GM12801 (cell line): ENCODE measurements around the gene TNNT2.

Source experiments
- TF ChIP-seq, protein P1 (sequence below): IDR thresholded peaks from one replicate; pipeline ENCODE4 v1.5.1; 2011; ENCODE audit warnings: control low read depth; ENCODE audit not compliant: insufficient read length; ENCODE audit errors: extremely low read depth

TNNT2 gene

GRCh38 chr1:201408834-201409200, 31.3 kb upstream of the TNNT2 start:
- TF ChIP-seq, protein P1, sequence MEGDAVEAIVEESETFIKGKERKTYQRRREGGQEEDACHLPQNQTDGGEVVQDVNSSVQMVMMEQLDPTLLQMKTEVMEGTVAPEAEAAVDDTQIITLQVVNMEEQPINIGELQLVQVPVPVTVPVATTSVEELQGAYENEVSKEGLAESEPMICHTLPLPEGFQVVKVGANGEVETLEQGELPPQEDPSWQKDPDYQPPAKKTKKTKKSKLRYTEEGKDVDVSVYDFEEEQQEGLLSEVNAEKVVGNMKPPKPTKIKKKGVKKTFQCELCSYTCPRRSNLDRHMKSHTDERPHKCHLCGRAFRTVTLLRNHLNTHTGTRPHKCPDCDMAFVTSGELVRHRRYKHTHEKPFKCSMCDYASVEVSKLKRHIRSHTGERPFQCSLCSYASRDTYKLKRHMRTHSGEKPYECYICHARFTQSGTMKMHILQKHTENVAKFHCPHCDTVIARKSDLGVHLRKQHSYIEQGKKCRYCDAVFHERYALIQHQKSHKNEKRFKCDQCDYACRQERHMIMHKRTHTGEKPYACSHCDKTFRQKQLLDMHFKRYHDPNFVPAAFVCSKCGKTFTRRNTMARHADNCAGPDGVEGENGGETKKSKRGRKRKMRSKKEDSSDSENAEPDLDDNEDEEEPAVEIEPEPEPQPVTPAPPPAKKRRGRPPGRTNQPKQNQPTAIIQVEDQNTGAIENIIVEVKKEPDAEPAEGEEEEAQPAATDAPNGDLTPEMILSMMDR = no peak

- TF ChIP-seq, protein P1 = peak; percentile 73
Measured at GRCh38 chr1:201408176-201408833, 30.8 kb upstream of the TNNT2 start.

- TF ChIP-seq, protein P1 = no peak
Measured at GRCh38 chr1:201406831-201407406, 29.4 kb upstream of the TNNT2 start.

- TF ChIP-seq, protein P1 = no peak
Measured at GRCh38 chr1:201405484-201405831, 28.0 kb upstream of the TNNT2 start.

- TF ChIP-seq, protein P1 = no peak
Measured at GRCh38 chr1:201404722-201405483, 27.4 kb upstream of the TNNT2 start.

DNA sequence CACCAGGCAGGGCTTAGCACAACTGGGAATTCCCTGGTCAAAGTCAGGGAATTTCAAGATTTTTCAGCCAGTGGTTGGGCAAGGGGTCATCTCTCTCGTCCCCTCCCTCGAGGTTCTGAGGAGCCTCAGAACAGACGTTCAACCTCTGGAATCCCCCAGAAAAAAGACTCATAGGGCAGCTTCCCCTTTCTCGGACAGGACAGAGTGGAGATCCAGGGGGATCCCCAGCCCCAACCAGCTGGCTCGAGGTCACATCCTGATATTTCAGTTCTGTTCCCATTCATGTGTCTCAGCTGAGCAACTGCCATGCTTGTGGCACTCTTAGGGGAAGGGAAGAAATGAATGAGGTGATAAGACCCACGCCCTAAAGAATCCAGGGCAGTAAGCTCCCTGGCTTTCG, 26.6 kb upstream of the TNNT2 start:
- TF ChIP-seq, protein P1 = no peak

GRCh38 chr1:201403359-201403758, 25.9 kb upstream of the TNNT2 start:
- TF ChIP-seq, protein P1 = no peak
